ENCODE data around the gene NAALADL2. TPM values are rescaled to one million over a fixed set of nuclear protein-coding genes. Genes with fewer than 3 reads are reported as not detected.

The NAALADL2 gene
- total and polyA plus RNA-seq, 9 of the 15 experiments (the other 6 are each of a cell fraction or from before 2014, with no cell fraction given), result 0.29 to 1.1 (median 0.79) TPM; not detected in 1

DNA sequence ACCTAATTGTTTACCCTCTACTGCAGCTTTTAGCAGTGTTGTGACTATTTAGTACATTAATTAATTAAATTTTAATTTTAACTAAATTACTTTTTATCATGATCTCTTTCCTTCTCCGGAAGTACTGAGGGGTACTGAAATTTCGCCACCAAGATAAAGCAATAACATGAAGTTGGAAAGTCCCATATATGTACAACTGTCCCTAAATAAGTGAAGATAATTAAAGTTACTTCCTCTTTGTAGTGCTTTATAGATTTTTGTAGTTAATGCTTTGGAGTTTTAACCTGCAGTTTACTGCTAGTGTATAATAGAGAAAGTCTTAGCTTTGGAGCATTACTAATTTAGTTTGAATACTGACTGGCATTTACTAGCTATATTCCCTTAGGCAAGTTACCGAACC lies 325.3 kb downstream of the NAALADL2 start (continued):
- TF ChIP-seq, protein P1, sequence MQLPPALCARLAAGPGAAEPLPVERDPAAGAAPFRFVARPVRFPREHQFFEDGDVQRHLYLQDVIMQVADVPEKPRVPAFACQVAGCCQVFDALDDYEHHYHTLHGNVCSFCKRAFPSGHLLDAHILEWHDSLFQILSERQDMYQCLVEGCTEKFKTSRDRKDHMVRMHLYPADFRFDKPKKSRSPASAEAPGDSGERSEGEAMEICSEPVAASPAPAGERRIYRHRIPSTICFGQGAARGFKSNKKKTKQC (CRISPR knock-in tag; IDR thresholded peaks at IDR 0.05), result no peak
- TF ChIP-seq NONO (IDR thresholded peaks at IDR 0.05; ENCODE audit: low read depth in 2 of 2, low read length in 1 of 2), result no peak
- no peak for TF ChIP-seq DACH1 (IDR thresholded peaks at IDR 0.05; ENCODE audit: partially characterized antibody)

DNA sequence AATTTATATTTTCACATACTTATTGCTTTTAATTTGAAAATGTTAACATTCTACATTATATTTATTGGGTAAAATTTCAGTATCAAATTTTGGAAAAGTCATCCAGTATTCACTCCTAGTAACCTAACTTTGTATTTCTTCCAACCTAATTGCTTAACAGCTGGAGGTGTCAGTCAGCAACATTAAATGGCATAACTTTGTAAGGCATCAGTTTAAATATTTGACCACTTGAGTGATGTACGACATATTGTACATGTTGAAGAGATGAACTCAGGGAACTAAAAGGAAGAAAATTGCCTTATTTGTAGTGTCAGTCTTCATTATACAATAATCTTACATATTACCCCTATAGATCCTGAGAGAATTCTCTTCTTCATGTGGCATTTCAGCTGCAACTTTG lies 326.8 kb downstream of the NAALADL2 start:
- ChIA-PET POLR2A (no interaction called here), CTCF (ENCODE audit: low intra/inter-chr PET ratio) (no interaction called here)
- no peaks in the 10 kb centered on the region for H3K27me3 ChIP-seq (ENCODE audit: control insufficient read depth in 2 of 2, insufficient read depth in 2 of 2, low read length in 2 of 2)
- FAIRE-seq, result no peak
- no TSS peak for BruUV-seq (replicated peaks)
- in situ Hi-C loops (cut with MboI), result no loop called here
- no peaks in the 10 kb centered on the region for H3K79me2 ChIP-seq (ENCODE audit: control insufficient read depth, insufficient read depth, low read length)
- H3K27ac ChIP-seq (ENCODE audit: extremely low read depth, low read depth, low read length), result no peak overlapping the region
- TF ChIP-seq, protein P2, sequence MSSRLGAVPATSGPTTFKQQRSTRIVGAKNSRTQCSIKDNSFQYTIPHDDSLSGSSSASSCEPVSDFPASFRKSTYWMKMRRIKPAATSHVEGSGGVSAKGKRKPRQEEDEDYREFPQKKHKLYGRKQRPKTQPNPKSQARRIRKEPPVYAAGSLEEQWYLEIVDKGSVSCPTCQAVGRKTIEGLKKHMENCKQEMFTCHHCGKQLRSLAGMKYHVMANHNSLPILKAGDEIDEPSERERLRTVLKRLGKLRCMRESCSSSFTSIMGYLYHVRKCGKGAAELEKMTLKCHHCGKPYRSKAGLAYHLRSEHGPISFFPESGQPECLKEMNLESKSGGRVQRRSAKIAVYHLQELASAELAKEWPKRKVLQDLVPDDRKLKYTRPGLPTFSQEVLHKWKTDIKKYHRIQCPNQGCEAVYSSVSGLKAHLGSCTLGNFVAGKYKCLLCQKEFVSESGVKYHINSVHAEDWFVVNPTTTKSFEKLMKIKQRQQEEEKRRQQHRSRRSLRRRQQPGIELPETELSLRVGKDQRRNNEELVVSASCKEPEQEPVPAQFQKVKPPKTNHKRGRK (tag; IDR thresholded peaks at IDR 0.05), result no peak
- TF ChIP-seq ILK (tag; IDR thresholded peaks at IDR 0.05; ENCODE audit: borderline replicate concordance, low read depth) (no peak), SAFB (IDR thresholded peaks at IDR 0.05; ENCODE audit: borderline replicate concordance, low read depth, low read length) (no peak), FOXJ2 (tag; IDR thresholded peaks at IDR 0.05) (no peak), WHSC1 (IDR thresholded peaks at IDR 0.05; ENCODE audit: low read length) (no peak)
- TF ChIP-seq, protein P3, sequence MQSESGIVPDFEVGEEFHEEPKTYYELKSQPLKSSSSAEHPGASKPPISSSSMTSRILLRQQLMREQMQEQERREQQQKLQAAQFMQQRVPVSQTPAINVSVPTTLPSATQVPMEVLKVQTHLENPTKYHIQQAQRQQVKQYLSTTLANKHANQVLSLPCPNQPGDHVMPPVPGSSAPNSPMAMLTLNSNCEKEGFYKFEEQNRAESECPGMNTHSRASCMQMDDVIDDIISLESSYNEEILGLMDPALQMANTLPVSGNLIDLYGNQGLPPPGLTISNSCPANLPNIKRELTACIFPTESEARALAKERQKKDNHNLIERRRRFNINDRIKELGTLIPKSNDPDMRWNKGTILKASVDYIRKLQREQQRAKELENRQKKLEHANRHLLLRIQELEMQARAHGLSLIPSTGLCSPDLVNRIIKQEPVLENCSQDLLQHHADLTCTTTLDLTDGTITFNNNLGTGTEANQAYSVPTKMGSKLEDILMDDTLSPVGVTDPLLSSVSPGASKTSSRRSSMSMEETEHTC (IDR thresholded peaks at IDR 0.05), result no peak
- no peak overlapping the region for H3K4me2 ChIP-seq (ENCODE audit: insufficient read depth, low read length)
- H3K36me3 ChIP-seq (ENCODE audit: control insufficient read depth, insufficient read depth, low read length), result no peaks in the 10 kb centered on the region
- no peaks in the 10 kb centered on the region for H4K20me1 ChIP-seq (replicated peaks; ENCODE audit: control insufficient read depth, insufficient read depth, low read length)
- H3K4me3 ChIP-seq, result no peak overlapping the region
- no peak overlapping the region for H3K9ac ChIP-seq (ENCODE audit: insufficient read depth in 1 of 2, low read depth in 2 of 2, low read length in 2 of 2)
- intact Hi-C loops (cut with micrococcal nuclease), result no loop called here
- no peak for ATAC-seq
- H3K4me1 ChIP-seq (replicated peaks in 1 of 2; ENCODE audit: control insufficient read depth in 2 of 2, insufficient read depth in 2 of 2, low read length in 2 of 2), result no peaks in the 10 kb centered on the region
- 0% methylated on average over 1 of the region's 1 CpG for WGBS (ENCODE audit: insufficient coverage, low coverage, missing lambda C conversion rate)
- no peak for DNase-seq (ENCODE audit: extremely low read depth in 1 of 4, low spot score in 3 of 4)
- H3K9me1 ChIP-seq (ENCODE audit: control insufficient read depth, insufficient read depth, low read length), result no peaks in the 10 kb centered on the region
- no peaks in the 10 kb centered on the region; the same call in 1 of the 2 replicates for H3K9me3 ChIP-seq (replicated peaks; ENCODE audit: control insufficient read depth, insufficient read depth, low read depth, low read length)
- H2AFZ ChIP-seq (ENCODE audit: low read depth, low read length), result no peak overlapping the region
